NCI-H2107 treated with DMSO at 0.1 percent for 48 hours (cell line): ENCODE data around the gene SMC5.
"Not testable (repeated sequence)": the region's sequence is repeated elsewhere in the genome, so short reads cannot be mapped to it uniquely, and the experiment has no call there.

Source experiments
- DNase-seq: peaks from one replicate; lab custom pipeline; 2025; ENCODE audit not compliant: unreplicated experiment; lab: John Stamatoyannopoulos, UW

The SMC5 gene

DNA sequence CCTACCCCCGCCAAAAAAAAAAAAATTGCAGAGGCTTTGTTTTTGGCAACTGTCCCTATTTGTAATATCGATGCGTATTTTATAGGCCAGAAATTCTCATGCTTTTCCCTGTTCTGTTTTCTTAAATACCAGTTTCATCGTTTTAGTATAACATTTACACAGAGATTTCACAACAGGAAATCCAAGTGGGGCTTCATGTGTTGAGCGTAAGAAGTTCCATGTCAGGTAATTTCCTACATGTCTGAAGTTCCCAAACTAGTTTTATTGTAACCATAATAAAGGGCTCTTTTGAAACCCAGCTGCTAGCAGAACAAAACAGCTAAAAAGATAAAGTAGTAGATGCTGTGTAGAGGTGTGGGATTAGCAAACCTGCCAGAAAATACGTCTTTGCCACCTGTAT, 4.2 kb downstream of the SMC5 start:
- no peak for DNase-seq

- no peak for DNase-seq
Observed at GRCh38 chr9:70263421-70263820, 4.6 kb downstream of the SMC5 start.

- no peak for DNase-seq
Observed at GRCh38 chr9:70278305-70278704, 19.5 kb downstream of the SMC5 start.

DNA sequence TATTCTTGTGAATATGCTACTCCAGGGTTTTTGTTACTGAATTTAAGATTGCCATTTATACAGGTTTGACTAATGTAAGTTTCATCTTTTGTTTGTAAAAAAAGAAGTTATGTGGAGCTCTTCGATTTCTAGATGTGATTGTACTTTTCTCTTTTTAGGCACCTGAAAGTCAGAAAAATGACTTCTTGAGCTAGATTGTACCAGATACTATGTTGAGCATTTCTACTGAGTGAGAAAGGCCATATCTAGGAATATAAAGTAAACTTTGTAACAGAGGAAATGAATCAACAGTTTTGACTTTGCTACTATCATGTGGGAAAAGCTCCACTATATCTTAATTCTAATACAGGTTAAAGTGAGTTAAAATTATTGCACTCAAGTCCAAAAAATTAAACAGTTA, 25.1 kb downstream of the SMC5 start:
- DNase-seq = no peak

GRCh38 chr9:70285246-70285645, 26.5 kb downstream of the SMC5 start:
- DNase-seq = no peak

DNA sequence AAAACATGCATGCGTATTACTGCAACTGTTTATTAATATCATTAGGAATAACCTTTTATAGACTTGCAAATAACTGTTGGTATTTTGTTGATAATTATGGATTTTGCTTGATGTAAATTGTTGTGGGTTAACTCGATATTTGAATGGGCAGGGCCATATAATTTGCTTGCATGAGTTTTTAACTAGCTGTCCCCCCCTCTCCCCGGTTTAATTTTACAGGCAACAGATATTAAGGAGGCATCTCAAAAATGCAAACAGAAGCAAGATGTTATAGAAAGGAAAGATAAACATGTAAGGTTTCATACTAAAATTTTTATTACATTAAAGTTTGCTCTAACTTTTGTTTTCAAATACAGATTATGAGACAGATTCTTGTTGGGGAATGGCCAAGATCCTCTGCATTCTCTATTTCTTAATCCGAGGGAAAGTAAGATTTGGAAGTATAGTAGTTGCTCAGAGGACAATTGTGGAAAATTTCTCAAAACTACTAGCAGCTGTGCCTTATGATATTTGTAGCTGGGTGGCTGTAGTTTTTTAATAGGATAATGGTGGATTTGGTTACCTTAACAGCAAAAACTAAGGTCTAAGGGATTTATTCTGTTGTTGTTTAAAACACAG, 27.3 kb downstream of the SMC5 start:
- no peak for DNase-seq

- DNase-seq = no peak
Observed at GRCh38 chr9:70290626-70291025, 31.8 kb downstream of the SMC5 start.

DNA sequence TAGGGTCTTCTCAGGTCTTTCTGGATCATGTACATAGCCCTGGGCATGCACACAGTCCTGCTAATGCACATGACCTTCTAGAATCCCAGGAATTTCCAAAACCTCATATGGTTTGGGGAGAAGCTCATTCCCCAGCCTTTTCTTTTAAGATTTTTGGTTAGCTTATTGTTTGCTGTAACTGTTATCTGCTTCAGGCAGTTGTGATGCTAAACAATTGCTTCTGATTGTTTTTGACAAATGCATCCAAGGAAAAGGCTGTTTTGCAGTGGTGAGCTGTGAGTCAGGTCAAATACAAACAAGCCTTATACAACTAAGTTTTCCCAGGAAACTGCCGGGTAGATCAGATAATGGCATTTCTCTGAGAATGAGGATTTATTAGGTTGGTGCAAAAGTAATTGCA, 32.7 kb downstream of the SMC5 start:
- DNase-seq = no peak

GRCh38 chr9:70292253-70292652, 33.5 kb downstream of the SMC5 start:
- no peak for DNase-seq

DNA sequence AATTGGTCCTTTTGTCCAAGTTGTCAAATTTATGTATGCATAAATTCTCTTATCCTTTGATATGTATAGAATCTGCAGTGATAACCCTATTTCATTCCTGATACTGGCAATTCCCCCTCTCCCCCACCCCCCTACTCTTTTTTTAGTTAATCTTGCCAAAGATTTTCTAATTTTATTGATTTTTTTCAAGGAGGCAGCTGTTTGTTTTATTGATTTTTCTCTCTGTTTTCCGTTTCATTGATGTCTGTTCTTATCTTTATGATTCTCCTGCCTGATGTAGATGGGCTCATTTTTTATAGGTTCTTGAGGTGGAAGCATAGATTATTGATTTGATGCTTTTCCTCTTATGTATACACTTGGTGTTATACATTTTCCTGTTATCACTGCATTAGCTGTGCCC, 34.4 kb downstream of the SMC5 start:
- no peak for DNase-seq

DNA sequence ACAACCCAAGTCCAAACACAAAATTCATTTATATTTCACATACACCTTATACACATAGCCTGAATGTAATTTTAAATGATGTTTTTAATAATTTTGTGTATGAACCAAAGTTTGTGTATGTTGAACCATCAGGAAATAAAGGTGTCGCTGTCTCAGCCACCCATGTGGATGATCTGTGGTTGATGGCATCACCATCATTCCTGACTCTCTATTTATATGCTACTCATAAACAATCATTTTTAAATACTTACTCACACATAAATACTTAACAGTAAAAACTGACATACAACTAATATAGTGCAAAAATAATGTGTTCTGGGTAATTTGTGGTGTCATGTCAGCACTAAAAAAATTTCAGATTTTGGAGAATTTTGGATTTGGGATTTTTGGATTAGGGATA, 38.4 kb downstream of the SMC5 start:
- no peak for DNase-seq

GRCh38 chr9:70298245-70298771, 39.5 kb downstream of the SMC5 start:
- DNase-seq = no peak

GRCh38 chr9:70303268-70303667, 44.5 kb downstream of the SMC5 start:
- no peak for DNase-seq

DNA sequence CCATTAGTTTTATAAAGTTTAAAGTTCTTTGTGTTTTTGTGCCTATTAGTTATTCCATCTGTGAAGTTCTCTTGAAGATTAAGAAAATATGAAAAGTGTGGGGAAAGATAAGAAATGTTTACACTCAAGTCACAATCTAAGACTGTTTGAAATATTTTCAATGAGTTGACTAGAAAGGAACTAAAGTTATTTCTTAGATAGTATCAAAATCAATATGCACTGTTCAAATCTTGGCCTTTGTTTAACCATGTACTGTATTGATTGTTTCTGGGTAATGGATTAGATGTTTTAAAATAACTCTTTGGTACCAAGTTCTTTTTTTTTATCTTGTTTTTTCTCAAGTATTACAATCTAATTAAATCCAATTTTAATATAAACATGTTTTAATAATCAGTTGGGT, 46.0 kb downstream of the SMC5 start:
- no peak for DNase-seq

DNA sequence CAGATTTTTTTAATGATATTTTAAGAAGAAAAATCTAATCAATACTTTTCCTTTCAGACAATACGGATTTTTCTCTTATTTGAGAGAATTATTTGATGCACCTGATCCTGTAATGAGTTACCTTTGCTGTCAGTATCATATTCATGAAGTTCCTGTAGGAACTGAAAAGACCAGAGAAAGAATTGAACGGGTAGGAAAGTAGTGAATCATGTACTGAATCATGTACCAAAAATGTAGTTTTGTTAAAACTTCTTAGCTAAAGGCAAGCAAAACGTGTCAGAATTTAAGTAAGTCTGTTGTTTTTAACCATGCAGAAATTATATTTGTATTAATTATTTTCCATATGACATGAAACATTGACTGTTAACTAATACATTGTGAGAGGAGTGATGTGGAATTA, 56.6 kb downstream of the SMC5 start:
- no peak for DNase-seq

- no peak for DNase-seq
Observed at GRCh38 chr9:70318002-70318401, 59.2 kb downstream of the SMC5 start.

- DNase-seq = no peak
Observed at GRCh38 chr9:70322096-70322495, 63.3 kb downstream of the SMC5 start.

- DNase-seq = no peak
Observed at GRCh38 chr9:70324963-70325362, 66.2 kb downstream of the SMC5 start.

- not testable (repeated sequence) for DNase-seq
Observed at GRCh38 chr9:70328625-70329024, 69.8 kb downstream of the SMC5 start.

DNA sequence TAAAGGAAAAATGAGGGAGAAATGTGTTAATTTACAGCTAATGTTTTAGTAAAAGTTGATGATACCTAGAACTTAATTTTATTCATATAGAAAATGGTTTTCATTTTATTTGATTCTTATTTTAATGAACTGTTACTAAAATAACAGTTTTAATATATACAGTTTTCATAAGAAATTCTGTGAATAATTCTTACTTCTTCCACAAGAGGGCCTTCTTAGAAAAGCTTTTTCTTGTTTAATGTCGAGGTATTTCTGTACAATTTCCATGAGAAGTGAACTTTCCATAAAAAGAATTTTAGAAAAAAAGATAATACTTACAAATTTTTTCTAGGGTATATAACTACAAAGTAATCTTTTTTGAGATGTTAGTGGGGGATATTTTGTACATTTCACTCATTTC, 81.8 kb downstream of the SMC5 start:
- peak; percentile 4 for DNase-seq

DNA sequence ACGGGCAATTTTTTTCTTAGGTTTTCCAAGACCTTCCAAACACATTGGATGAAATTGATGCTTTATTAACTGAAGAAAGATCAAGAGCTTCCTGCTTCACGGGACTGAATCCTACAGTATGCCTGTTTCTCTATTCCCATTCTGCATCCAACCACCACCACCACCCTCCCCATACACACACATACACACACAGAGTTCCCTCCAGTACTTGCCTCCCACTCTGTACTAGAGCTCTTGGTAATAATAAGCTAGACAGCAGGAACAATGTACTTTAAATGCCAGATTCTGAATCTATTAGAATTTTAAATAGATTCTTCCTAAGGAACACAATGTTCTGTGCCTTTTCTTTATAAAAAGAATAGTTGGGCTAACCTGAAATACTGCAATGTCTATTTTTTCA, 88.3 kb downstream of the SMC5 start:
- DNase-seq = no peak

DNA sequence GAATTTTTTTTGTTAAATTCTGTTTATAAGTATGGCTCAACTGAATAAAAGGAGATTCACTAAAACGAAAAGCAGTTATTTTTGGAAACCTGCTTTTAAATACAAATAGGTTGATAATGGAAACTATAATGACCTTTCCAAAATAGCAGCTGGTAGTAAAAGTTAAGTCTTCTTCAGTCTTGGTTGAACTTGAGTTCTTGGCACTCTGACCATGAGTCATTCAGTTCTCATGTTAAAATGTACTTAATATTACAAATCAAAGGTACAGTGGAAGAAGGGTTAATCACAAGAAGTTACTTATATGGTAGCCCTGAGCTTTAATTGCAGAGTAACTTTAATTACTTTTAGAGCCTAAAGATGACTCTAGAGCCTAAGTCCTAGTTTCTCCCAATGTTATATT, 93.6 kb downstream of the SMC5 start:
- no peak for DNase-seq

- peak; percentile 19 for DNase-seq
Observed at GRCh38 chr9:70352802-70353201, 94.0 kb downstream of the SMC5 start.
